Stomach (tissue), 4 donors: ENCODE measurements around the gene RHBG.

ENCODE experiments used
- EP300 ChIP-seq: sonication (generic); formaldehyde crosslinking; IDR thresholded peaks from one replicate; pipeline ENCODE4 v1.6.1; 2017; ENCODE audit warnings: antibody characterized with exemption
- POLR2A ChIP-seq, 4 donors: fragments of 450-650 bp; IDR thresholded peaks; one replicate each; pipeline ENCODE4 v1.6.1; 2016; ENCODE audit warnings: antibody characterized with exemption in 4 of 4, control low read depth in 2 of 4, mild to moderate bottlenecking in 1 of 4, moderate library complexity in 1 of 4
- POLR2AphosphoS5 ChIP-seq, 3 donors: sonication (generic); formaldehyde crosslinking; IDR thresholded peaks; one replicate each; pipeline ENCODE4 v1.6.1; 2016; ENCODE audit warnings: antibody characterized with exemption in 3 of 3
- TF ChIP-seq, protein P1 (sequence below), 7 experiments: fragments of 450-650 bp in 4 of 7; fragments of 200-600 bp in 3 of 7; sonication (generic) in 3 of 7; IDR thresholded peaks; one replicate each; pipeline ENCODE4 v1.5.1; 2016 to 2019; ENCODE audit warnings: antibody characterized with exemption in 7 of 7, control low read depth in 2 of 7, mild to moderate bottlenecking in 1 of 7

DNA sequence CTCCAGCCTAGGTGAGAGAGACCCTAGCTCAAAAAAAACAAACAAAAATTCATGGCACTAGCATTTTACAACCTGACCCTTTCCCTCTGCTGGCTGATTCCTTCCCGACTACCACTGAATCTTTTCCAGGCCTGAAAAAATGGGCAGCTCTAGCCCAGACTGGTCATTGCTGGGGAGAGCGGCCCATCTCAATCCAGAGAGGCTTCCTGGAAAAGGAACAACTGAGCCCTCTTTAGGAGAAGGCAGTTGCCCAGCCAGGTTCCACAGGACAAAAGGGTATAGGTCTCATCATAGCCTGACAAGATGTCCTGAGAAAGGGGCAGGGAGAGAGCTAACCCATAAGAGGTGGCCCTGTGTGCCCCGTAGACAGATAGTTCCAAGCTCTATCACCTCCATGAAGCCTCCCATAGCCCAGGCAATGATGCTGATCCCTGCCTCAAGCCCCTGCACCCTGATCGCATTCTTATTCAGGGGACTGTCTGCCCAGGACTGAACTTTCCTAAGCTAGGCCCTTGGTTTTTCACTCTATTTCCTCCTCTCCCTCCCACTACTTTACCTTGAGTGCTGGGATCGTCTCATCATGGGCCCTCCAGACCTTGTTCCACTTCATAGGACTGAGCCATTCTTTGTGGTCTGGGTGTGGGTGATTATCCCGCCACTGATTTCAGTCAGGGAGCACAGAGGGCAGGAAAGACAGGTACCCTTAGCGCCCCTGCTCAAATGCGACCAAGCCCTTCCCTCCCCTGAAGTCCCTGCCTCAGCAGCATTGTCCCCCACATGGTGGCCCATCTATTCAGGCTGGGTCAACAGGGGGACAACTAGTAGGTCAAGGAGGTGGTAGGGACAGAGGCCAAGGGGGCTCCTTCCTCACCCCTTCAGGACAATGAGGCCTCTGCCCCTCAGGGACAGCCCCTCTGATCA lies 18.2 kb downstream of the RHBG start:
- TF ChIP-seq, protein P1, sequence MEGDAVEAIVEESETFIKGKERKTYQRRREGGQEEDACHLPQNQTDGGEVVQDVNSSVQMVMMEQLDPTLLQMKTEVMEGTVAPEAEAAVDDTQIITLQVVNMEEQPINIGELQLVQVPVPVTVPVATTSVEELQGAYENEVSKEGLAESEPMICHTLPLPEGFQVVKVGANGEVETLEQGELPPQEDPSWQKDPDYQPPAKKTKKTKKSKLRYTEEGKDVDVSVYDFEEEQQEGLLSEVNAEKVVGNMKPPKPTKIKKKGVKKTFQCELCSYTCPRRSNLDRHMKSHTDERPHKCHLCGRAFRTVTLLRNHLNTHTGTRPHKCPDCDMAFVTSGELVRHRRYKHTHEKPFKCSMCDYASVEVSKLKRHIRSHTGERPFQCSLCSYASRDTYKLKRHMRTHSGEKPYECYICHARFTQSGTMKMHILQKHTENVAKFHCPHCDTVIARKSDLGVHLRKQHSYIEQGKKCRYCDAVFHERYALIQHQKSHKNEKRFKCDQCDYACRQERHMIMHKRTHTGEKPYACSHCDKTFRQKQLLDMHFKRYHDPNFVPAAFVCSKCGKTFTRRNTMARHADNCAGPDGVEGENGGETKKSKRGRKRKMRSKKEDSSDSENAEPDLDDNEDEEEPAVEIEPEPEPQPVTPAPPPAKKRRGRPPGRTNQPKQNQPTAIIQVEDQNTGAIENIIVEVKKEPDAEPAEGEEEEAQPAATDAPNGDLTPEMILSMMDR (IDR thresholded peaks at IDR 0.05): no peak
- TF ChIP-seq POLR2A (IDR thresholded peaks at IDR 0.05) (no peak), EP300 (no peak), POLR2AphosphoS5 (IDR thresholded peaks at IDR 0.05) (no peak)
